GM20431 (cell line): Measurements from ENCODE around the gene PRR9.

Experiments used
- in situ Hi-C: fragments of 300-500 bp; cut with MseI, MboI; formaldehyde crosslinking; loops from one replicate; pipeline ENCODE4 v1.15.0; 2020; ENCODE audit warnings: low sequenced_read_pairs; ENCODE audit not compliant: unreplicated experiment

The PRR9 gene

GRCh38 chr1:153261281-153262069, 44.1 kb downstream of the PRR9 start:
- in situ Hi-C loops: no loop called here

DNA sequence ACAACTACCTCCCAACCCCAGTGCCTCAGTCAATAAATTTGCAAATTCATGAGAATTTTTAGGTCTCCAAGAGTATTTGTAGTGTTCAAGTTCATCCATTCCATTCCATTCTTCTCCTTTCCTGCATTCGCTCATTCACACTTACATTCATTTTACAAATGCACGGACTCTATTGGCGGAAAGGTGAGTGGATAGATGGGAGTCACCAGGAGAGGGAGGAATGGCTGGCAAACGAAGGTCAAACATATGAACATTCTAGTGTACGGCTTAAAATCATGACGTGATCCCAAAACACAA, 44.6 kb downstream of the PRR9 start:
- in situ Hi-C loops: no loop called here

GRCh38 chr1:153262462-153263157, 45.2 kb downstream of the PRR9 start:
- in situ Hi-C loops: no loop called here

DNA sequence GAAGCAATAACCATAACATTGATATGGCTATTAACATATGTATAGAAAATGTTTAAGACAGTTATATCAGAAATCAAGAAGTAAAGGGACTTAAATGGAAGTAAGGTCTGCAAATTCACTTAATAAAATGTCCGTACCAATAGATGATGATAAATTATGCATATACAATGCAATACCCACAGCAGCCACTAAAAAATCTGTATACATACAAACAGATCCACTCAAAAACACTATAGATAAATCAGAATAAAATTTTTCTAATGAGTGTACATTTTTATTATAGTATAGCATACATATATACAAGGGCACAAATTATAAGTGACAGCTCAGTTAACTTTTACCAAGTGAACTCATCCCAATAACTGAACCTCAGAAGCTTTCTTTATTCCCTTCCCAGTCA, 48.1 kb downstream of the PRR9 start:
- in situ Hi-C loops: no loop called here
